ENCODE measurements around the gene NIPAL3.
A peak's percentile ranks its signal among the peaks of the same experiment; 100 is the strongest.

The NIPAL3 gene

DNA sequence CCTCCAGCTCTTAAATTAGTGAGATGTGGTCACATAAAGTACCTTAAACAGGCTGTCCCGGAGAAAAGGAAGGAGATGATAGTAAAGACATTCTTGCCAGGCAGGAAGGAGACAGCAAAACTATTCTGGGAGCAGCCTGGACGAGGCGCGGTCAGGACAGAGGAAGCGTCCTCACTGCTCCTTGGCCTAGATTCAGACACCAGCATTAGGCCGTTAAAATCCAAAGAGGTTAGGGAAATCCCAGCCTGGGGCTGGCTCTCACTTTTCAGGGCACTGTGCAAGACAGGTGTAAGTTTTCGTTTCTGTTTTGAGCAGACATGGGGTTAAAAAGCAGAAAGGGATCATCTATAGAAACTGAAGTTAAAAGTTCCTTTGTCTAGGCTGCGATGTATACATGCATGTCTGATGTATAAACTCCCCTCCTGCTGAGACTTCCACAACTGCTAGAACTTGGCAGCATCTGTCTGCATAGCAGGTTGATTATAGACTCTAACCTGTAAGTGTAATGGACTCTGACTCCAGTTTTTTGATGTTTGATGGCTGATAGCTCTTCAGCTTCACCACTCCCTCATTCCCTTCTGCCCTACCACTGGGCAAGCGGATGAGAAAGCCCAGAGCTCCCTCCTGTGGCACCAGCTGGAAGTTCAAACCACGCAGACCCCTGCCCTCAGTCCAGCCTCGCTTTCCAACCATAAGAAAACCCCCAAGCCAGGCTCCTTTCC is 23.6 kb upstream of the NIPAL3 start:
- peak; percentile 63 for DNase-seq

- no peak for DNase-seq
Observed at GRCh38 chr1:24392604-24392946, 23.0 kb upstream of the NIPAL3 start.

- no peak for DNase-seq
Observed at GRCh38 chr1:24392982-24393650, 22.5 kb upstream of the NIPAL3 start.

GRCh38 chr1:24393892-24394291 is 21.7 kb upstream of the NIPAL3 start:
- no peak for DNase-seq

DNA sequence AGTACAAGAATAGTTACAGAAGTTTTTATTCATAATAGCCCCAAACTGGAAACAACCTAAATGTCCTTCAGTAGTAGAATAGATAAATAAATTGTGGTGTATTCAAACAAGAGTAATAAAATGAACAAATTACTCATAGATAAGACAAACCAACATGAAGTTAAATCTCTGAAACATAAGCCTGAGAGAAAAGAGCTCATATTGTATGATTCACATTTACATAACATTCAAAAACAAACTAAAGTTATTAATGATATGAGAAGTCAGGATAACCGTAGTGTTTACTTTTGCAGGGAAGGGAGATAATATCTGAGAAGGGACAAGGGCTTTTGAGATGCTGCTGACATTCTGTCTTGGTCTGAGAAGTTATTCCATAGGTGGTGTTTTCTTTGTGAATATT is 15.5 kb upstream of the NIPAL3 start:
- DNase-seq: no peak

GRCh38 chr1:24403806-24404205 is 11.8 kb upstream of the NIPAL3 start:
- DNase-seq: no peak

- DNase-seq: no peak
Observed at GRCh38 chr1:24406788-24407187, 8.8 kb upstream of the NIPAL3 start.

GRCh38 chr1:24409535-24409934 is 6.1 kb upstream of the NIPAL3 start:
- no peak for DNase-seq

- no peak for DNase-seq
Observed at GRCh38 chr1:24410750-24411149, 4.9 kb upstream of the NIPAL3 start.

- DNase-seq: no peak
Observed at GRCh38 chr1:24411963-24412362, 3.6 kb upstream of the NIPAL3 start.

GRCh38 chr1:24412408-24412807 is 3.2 kb upstream of the NIPAL3 start:
- DNase-seq: no peak

- peak; percentile 84 for DNase-seq
Observed at GRCh38 chr1:24413350-24414163, 2.0 kb upstream of the NIPAL3 start, which contains the start of gene STPG1. Gene STPG1 (minus strand): TSS chr1:24413782. CDS start chr1:24401388, 12,394 bp downstream.

DNA sequence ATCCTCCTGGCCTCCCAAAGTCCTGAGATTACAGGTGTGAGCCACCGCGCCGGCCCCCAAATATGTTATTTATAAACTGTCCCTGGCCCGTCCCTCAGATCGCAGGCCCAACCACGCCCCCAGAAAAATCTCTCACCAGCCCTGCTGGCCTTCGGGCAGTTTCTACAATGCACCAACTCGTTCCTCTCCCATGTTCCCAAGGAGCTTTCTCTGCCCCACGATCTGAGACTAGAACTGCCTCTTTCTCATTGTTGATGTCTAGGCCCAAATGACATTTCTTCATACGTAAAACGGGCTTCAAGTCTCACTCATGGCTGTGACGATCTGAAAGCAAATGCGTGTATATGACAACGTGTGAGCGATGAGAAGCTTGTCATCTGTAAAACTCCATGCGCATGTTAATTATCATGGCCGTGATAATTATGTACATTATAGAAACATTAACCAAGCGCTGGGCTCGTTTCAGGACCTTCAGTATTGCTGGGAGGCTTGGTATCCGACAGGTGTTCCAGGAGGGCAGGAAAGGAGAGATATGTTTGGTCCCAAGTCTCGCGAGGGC is 748 bp upstream of the NIPAL3 start:
- DNase-seq: no peak

GRCh38 chr1:24415910-24416665 is 486 bp downstream of the NIPAL3 start:
- no peak for DNase-seq

DNA sequence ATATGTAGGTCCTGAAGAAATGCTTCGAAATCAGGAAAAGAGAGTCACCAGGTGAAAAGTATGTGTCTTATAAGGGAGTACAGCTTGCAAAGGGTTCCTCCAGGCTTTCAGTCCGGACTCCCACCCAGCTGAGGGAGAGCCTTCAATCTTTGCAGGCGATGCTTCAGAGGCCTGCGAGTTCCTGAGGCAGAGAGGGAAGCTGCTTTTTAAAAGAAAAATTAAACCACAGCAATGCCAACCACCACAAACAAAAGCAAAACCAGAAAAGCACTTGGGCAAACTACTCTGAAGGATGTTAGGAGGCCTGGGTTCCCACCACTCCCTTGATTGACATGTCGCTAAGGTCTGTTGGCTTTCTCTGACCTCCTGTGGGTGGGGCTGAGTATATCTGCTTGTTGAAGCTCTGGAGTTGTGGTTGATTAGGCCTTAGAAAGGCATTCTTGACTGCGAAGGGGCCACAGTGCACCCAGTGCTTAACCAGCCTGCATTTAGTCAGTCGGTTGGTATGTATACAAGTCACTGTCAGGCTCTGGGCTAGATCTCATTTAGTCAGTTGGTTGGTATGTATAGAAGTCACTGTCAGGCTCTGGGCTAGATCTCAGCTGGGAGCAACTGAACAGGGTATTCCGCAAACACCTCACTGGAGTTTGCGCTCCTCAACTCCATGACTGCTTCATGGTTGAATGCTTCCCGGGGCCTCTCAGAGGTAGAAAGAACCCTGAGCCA is 1.2 kb downstream of the NIPAL3 start:
- peak; percentile 45 for DNase-seq

GRCh38 chr1:24417681-24418080 is 2.1 kb downstream of the NIPAL3 start:
- DNase-seq: no peak

- DNase-seq: no peak
Observed at GRCh38 chr1:24418898-24419628, 3.5 kb downstream of the NIPAL3 start.

- no peak for DNase-seq
Observed at GRCh38 chr1:24420547-24420946, 4.9 kb downstream of the NIPAL3 start.

DNA sequence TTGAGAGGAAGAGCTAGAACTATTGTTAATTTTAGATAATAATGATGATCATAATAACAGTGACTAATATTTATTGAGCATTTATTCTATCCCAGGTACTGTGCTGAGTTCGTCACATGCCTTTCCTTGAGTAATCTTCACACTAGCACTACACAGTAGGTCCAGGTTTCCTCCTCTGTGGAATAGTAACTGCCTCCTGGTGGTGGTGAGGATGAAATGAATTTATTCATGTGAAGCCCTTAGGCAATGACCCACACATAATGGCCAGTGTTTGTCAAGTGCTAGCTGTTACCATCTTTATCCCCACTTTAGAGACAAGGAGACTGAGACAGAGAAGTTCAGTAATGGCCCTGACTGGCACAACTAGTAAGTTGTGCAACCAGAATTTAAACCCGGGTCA is 5.9 kb downstream of the NIPAL3 start:
- no peak for DNase-seq

DNA sequence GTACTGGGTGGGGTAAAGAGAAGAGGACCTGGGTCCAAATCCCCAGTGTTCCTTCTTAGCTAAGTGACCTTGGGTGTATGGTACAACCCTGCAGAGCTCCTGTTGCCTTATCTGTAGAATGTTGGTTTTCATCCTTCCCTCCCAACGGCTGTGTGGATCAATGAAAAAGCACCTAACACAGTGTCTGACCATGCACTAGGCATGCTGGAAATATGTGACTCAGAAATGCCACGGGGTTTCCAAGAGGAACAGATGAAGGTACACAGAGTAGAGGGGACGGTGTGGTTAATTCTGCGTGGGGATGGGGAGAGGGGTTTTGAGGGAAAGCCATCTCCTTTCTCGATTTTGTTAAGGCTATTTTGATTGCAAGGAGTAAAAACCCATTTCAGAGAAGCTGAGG is 8.6 kb downstream of the NIPAL3 start:
- DNase-seq: no peak

DNA sequence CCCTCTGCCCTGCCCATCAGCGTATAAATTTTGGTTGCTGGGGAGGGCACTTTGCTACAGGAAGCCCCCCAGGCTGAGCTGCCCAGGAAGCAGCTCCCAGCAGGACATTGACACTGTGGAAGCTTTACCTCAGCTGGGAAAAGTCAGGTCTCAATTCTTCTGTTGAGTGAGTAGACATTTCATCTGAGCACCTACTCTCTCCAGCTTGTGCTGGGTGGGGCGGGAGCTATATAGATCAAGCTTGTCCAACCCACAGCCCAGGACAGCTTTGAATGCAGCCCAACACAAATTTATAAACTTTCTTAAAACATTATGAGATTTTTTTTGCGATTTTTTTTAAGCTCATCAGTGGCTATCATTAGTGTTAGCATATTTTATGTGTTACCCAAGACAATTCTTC is 9.4 kb downstream of the NIPAL3 start:
- no peak for DNase-seq

Measured in CD4-positive, alpha-beta T cell treated with Interleukin-15 for 1 hour (primary cell).